ENCODE data around the gene SEC24D. TPM values are rescaled to one million over a fixed set of nuclear protein-coding genes. Genes with fewer than 3 reads are reported as not detected.

SEC24D gene
- total and polyA plus RNA-seq, 2 donors (not counting 3 experiments of a cell fraction or from before 2014, with no cell fraction given) = 81.5 to 127 TPM

DNA sequence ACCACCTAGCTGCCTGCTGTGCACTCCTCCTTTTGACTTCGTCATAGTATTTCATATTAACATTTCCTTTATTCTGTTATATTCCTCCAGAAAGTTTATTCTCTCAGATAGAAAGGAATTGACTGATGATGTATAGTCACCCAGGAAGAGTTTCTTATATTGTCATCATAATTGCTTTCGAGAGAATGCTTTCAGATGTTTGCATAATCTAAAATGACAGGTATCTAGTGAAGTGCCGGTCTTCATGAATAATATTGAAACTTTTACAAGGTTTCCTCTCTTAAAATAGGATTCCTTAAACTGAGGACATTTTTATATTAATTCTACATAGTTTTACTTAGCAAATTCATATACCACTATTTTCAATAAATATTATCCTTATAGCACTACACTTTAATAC, 10.1 kb downstream of the SEC24D start:
- no peak for DNase-seq (ENCODE audit: low read depth, low spot score)
- TF ChIP-seq POLR2A (IDR thresholded peaks at IDR 0.05; ENCODE audit: low read depth, low read length) = no peak
- TF ChIP-seq, protein P1, sequence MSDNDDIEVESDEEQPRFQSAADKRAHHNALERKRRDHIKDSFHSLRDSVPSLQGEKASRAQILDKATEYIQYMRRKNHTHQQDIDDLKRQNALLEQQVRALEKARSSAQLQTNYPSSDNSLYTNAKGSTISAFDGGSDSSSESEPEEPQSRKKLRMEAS (IDR thresholded peaks at IDR 0.05; ENCODE audit: insufficient read depth, insufficient read length) = no peak
- no peak for TF ChIP-seq POLR2AphosphoS5 (IDR thresholded peaks at IDR 0.05; ENCODE audit: insufficient read depth, low read depth, low read length)
- H3K79me2 ChIP-seq (ENCODE audit: control insufficient read depth, insufficient read depth, low read length) = peaks cover 99% of the 10 kb centered on the region
- no peak for FAIRE-seq
- no peak overlapping the region for H3K4me2 ChIP-seq (ENCODE audit: insufficient read depth, low read length)
- no peak overlapping the region for H2AFZ ChIP-seq (ENCODE audit: low read depth, low read length)
- H3K9me1 ChIP-seq (replicated peaks; ENCODE audit: control insufficient read depth, extremely low read depth, insufficient read depth, low read length) = no peaks in the 10 kb centered on the region
- H3K4me1 ChIP-seq (ENCODE audit: control insufficient read depth, extremely low read depth, insufficient read depth, low read length) = peaks cover 8% of the 10 kb centered on the region
- no peak overlapping the region for H3K27ac ChIP-seq (ENCODE audit: insufficient read depth, low read depth, low read length)
- H3K4me3 ChIP-seq (replicated peaks in 1 of 3; ENCODE audit: insufficient read depth in 1 of 3, low read depth in 1 of 3, low read length in 3 of 3) = no peak overlapping the region
- no peaks in the 10 kb centered on the region for H3K27me3 ChIP-seq (ENCODE audit: control insufficient read depth in 2 of 2, insufficient read depth in 2 of 2, low read length in 2 of 2)
- H4K20me1 ChIP-seq (replicated peaks; ENCODE audit: control insufficient read depth, extremely low read depth, insufficient read depth, low read length) = peaks cover 26% of the 10 kb centered on the region
- peaks cover 17 to 29% of the 10 kb centered on the region in 2 experiments for H3K36me3 ChIP-seq (ENCODE audit: control insufficient read depth in 2 of 2, extremely low read depth in 1 of 2, insufficient read depth in 2 of 2, low read length in 2 of 2)
- dilution Hi-C loops (cut with MboI; ENCODE audit: extremely low pct_ligation_motif_present, low sequenced_read_pairs) (no loop called here), intact Hi-C loops (cut with micrococcal nuclease) (no loop called here)
- H3K9me3 ChIP-seq (replicated peaks; ENCODE audit: control insufficient read depth, insufficient read depth, low read length) = no peaks in the 10 kb centered on the region
- BruUV-seq (replicated peaks) = no TSS peak
- ChIA-PET CTCF (interaction anchor here (1.1 to 1.7 kb wide), 4 partner anchors 9 to 54 kb away, joined by 3 to 8 read pairs (median 5); no protein-coding TSS in a partner anchor), POLR2A (no interaction called here)
- no peak overlapping the region for H3K9ac ChIP-seq (replicated peaks; ENCODE audit: extremely low read depth, insufficient read depth, low read length)

DNA sequence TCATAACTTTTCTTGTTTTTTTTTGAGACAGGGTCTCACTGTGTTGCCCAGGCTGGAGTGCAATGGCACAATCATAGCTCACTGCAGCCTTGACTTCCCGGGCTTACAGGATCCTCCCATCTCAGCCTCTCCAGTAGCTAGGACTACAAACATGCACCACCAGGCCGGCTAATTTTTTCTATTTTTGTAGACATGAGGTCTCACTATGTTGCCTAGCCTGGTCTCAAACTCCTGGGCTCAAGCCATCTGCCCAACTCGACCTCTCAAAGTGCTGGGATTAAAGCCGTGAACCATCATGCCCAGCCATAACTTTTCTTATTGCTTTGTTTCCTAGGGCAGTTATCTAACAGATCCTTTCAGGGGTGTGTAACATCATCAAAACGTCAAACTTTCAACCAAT, 11.8 kb downstream of the SEC24D start:
- TF ChIP-seq GATA2 (IDR thresholded peaks at IDR 0.05; ENCODE audit: insufficient read depth, insufficient read length, low read depth, low read length) = no peak
- no peak for TF ChIP-seq POLR2AphosphoS5 (IDR thresholded peaks at IDR 0.05; ENCODE audit: insufficient read depth, low read depth, low read length)
- TF ChIP-seq, protein P2, sequence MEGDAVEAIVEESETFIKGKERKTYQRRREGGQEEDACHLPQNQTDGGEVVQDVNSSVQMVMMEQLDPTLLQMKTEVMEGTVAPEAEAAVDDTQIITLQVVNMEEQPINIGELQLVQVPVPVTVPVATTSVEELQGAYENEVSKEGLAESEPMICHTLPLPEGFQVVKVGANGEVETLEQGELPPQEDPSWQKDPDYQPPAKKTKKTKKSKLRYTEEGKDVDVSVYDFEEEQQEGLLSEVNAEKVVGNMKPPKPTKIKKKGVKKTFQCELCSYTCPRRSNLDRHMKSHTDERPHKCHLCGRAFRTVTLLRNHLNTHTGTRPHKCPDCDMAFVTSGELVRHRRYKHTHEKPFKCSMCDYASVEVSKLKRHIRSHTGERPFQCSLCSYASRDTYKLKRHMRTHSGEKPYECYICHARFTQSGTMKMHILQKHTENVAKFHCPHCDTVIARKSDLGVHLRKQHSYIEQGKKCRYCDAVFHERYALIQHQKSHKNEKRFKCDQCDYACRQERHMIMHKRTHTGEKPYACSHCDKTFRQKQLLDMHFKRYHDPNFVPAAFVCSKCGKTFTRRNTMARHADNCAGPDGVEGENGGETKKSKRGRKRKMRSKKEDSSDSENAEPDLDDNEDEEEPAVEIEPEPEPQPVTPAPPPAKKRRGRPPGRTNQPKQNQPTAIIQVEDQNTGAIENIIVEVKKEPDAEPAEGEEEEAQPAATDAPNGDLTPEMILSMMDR (IDR thresholded peaks at IDR 0.05; ENCODE audit: extremely low read depth in 1 of 2, insufficient read depth in 1 of 2, low read depth in 1 of 2, low read length in 2 of 2) = no peak
- TF ChIP-seq, protein P1 (IDR thresholded peaks at IDR 0.05; ENCODE audit: insufficient read depth, insufficient read length) = no peak
- no peak for TF ChIP-seq FOS (IDR thresholded peaks at IDR 0.05; ENCODE audit: borderline replicate concordance, insufficient read depth, low read length)
- no peak for TF ChIP-seq POLR2A (IDR thresholded peaks at IDR 0.05; ENCODE audit: low read depth, low read length)
- no peak for TF ChIP-seq JUN (IDR thresholded peaks at IDR 0.05; ENCODE audit: borderline replicate concordance, insufficient read depth, insufficient read length, low read depth)
- no peak for TF ChIP-seq EZH2 (IDR thresholded peaks at IDR 0.05; ENCODE audit: borderline replicate concordance, low read depth, low read length, severe bottlenecking)
- no peak for TF ChIP-seq MYC (IDR thresholded peaks at IDR 0.05; ENCODE audit: low read depth, low read length)
- POLR2A ChIA-PET = interaction anchor here (0.9 kb wide), 1 partner anchor 21 kb away, joined by 4 read pairs; no protein-coding TSS in a partner anchor
- Histone ChIP-seq H3K9me3 (replicated peaks; ENCODE audit: control insufficient read depth, insufficient read depth, low read length) (no peaks in the 10 kb centered on the region), H3K4me3 (replicated peaks in 1 of 3; ENCODE audit: insufficient read depth in 1 of 3, low read depth in 1 of 3, low read length in 3 of 3) (no peak overlapping the region), H3K27ac (ENCODE audit: insufficient read depth, low read depth, low read length) (no peak overlapping the region), H3K4me2 (ENCODE audit: insufficient read depth, low read length) (no peak overlapping the region), H3K36me3 (ENCODE audit: control insufficient read depth in 2 of 2, extremely low read depth in 1 of 2, insufficient read depth in 2 of 2, low read length in 2 of 2) (peaks cover 17 to 29% of the 10 kb centered on the region in 2 experiments), H3K4me1 (ENCODE audit: control insufficient read depth, extremely low read depth, insufficient read depth, low read length) (peaks cover 8% of the 10 kb centered on the region), H2AFZ (ENCODE audit: low read depth, low read length) (no peak overlapping the region), H3K9me1 (replicated peaks; ENCODE audit: control insufficient read depth, extremely low read depth, insufficient read depth, low read length) (no peaks in the 10 kb centered on the region), H3K27me3 (ENCODE audit: control insufficient read depth in 2 of 2, insufficient read depth in 2 of 2, low read length in 2 of 2) (no peaks in the 10 kb centered on the region), H4K20me1 (replicated peaks; ENCODE audit: control insufficient read depth, extremely low read depth, insufficient read depth, low read length) (peaks cover 25% of the 10 kb centered on the region), H3K9ac (replicated peaks; ENCODE audit: extremely low read depth, insufficient read depth, low read length) (no peak overlapping the region), H3K79me2 (ENCODE audit: control insufficient read depth, insufficient read depth, low read length) (peaks cover 97% of the 10 kb centered on the region)
- DNase-seq (ENCODE audit: low read depth, low spot score) = no peak
- dilution Hi-C loops (cut with MboI; ENCODE audit: extremely low pct_ligation_motif_present, low sequenced_read_pairs) (no loop called here), intact Hi-C loops (cut with micrococcal nuclease) (no loop called here)
- CTCF ChIA-PET = interaction anchor here (0.9 to 2.3 kb wide), 7 partner anchors 10 to 82 kb away, joined by 3 to 8 read pairs (median 5); no protein-coding TSS in a partner anchor
- no TSS peak for BruUV-seq (replicated peaks)
- FAIRE-seq = no peak
